H1 (cell line): ENCODE data around the gene RFPL2. TPM values are rescaled to one million over a fixed set of nuclear protein-coding genes. Genes with fewer than 3 reads are reported as not detected.

Source experiments
- CTCF ChIA-PET: fragments of 300-600 bp; sonication (Branson Sonifier 250); formaldehyde crosslinking; loops from one replicate; lab custom pipeline; 2021; ENCODE audit not compliant: partially characterized antibody; lab: Charles Lee
- POLR2A ChIA-PET: fragments of 300-600 bp; sonication (Branson Sonifier 250); formaldehyde crosslinking; loops from one replicate; lab custom pipeline; 2021; ENCODE audit warnings: inconsistent platforms; ENCODE audit not compliant: partially characterized antibody; lab: Charles Lee
- DNase-seq, 2 experiments: peaks; one replicate each; pipeline versions ENCODE4 v3.0.0 to v3.0.0-alpha.2; 2010 to 2022; ENCODE audit warnings: low spot score in 2 of 2, low read depth in 1 of 2, mixed read lengths in 1 of 2
- FAIRE-seq: peaks from 2 replicates; lab custom pipeline; 2011; peaks lifted over from hg19 to GRCh38; lab: Jason Lieb, UNC
- H2AFZ ChIP-seq: 2 replicates; pipeline ENCODE4 v1.8.1; 2012; ENCODE audit warnings: low read length, inconsistent platforms
- H2AK5ac ChIP-seq: 2 replicates; pipeline ENCODE4 v1.6.1; 2013; ENCODE audit warnings: low read depth, low read length
- H2BK120ac ChIP-seq: replicated peaks from 2 replicates; pipeline ENCODE3; 2013; ENCODE audit warnings: low read depth, low read length, inconsistent platforms
- H2BK12ac ChIP-seq: 2 replicates; pipeline ENCODE4 v1.6.1; 2013; ENCODE audit warnings: low read depth, low read length
- H2BK15ac ChIP-seq: 2 replicates; pipeline ENCODE4 v1.6.1; 2013; ENCODE audit warnings: low read length
- H2BK20ac ChIP-seq: 2 replicates; pipeline ENCODE4 v1.6.1; 2013; ENCODE audit warnings: low read length
- H2BK5ac ChIP-seq: 2 replicates; pipeline ENCODE4 v1.6.1; 2013; ENCODE audit warnings: low read depth, low read length
- H3K14ac ChIP-seq: 2 replicates; pipeline ENCODE4 v1.6.1; 2013; ENCODE audit warnings: inconsistent platforms; ENCODE audit not compliant: insufficient read length
- H3K18ac ChIP-seq: 2 replicates; pipeline ENCODE4 v1.6.1; 2013; ENCODE audit warnings: low read length; ENCODE audit errors: extremely low read depth
- H3K23ac ChIP-seq: 2 replicates; pipeline ENCODE4 v1.6.1; 2013; ENCODE audit warnings: inconsistent platforms; ENCODE audit not compliant: insufficient read length
- H3K23me2 ChIP-seq: 2 replicates; pipeline ENCODE4 v1.6.1; 2013; ENCODE audit warnings: low read depth, low read length
- H3K27ac ChIP-seq: 2 replicates; pipeline ENCODE4 v1.6.1; 2011; ENCODE audit warnings: low read depth, low read length, inconsistent platforms
- H3K27me3 ChIP-seq, 4 experiments: replicated peaks in 1 of 4; 1 replicate in 1 of 4; 2 replicates in 3 of 4; pipeline versions ENCODE4 v1.6.1 to v1.8.1; 2011 to 2013; ENCODE audit warnings: low read length in 3 of 4, mild to moderate bottlenecking in 3 of 4, inconsistent platforms in 2 of 4, mixed read lengths in 2 of 4, moderate library complexity in 1 of 4; ENCODE audit not compliant: control insufficient read depth in 3 of 4, insufficient read depth in 3 of 4; ENCODE audit errors: extremely low read depth in 1 of 4
- H3K36me3 ChIP-seq, 4 experiments: 2 replicates each; pipeline versions ENCODE4 v1.6.1 to v1.8.1; 2011 to 2013; ENCODE audit warnings: mild to moderate bottlenecking in 4 of 4, low read length in 3 of 4, moderate library complexity in 2 of 4, control low read depth in 1 of 4, inconsistent platforms in 1 of 4; ENCODE audit not compliant: insufficient read depth in 4 of 4, control insufficient read depth in 2 of 4
- H3K4ac ChIP-seq: replicated peaks from 2 replicates; pipeline ENCODE3; 2013; ENCODE audit warnings: low read length, low read depth, mixed read lengths, inconsistent platforms; ENCODE audit not compliant: insufficient read length
- H3K4me1 ChIP-seq, 4 experiments: replicated peaks in 1 of 4; 1 replicate in 1 of 4; 2 replicates in 3 of 4; pipeline versions ENCODE4 v1.6.1 to v1.8.1; 2011 to 2013; ENCODE audit warnings: low read length in 3 of 4, inconsistent platforms in 2 of 4, mixed read lengths in 1 of 4; ENCODE audit not compliant: insufficient read depth in 4 of 4, control insufficient read depth in 3 of 4
- H3K4me2 ChIP-seq, 2 experiments: 2 replicates each; pipeline versions ENCODE4 v1.6.1 to v1.8.1; 2011 to 2013; ENCODE audit warnings: low read depth in 2 of 2, low read length in 2 of 2, control low read depth in 1 of 2, inconsistent platforms in 1 of 2, mild to moderate bottlenecking in 1 of 2; ENCODE audit not compliant: insufficient read depth in 1 of 2
- H3K4me3 ChIP-seq, 4 experiments: fragments of 200-600, 300-600 bp in 1 of 4; sonication (generic), shearing (Covaris generic), sonication (Bioruptor Twin) in 1 of 4; 2 replicates each; pipeline versions ENCODE4 v1.5.1 to v1.8.1; 2011 to 2016; ENCODE audit warnings: low read length in 4 of 4, low read depth in 3 of 4, control low read depth in 2 of 4, inconsistent platforms in 2 of 4, mild to moderate bottlenecking in 2 of 4, mixed read lengths in 1 of 4, moderate library complexity in 1 of 4; ENCODE audit not compliant: insufficient read depth in 2 of 4; ENCODE audit errors: extremely low read depth in 1 of 4
- H3K56ac ChIP-seq: replicated peaks from 2 replicates; pipeline ENCODE3; 2013; ENCODE audit warnings: low read depth, mild to moderate bottlenecking, mixed read lengths, low read length, inconsistent platforms; ENCODE audit not compliant: insufficient read length
- H3K79me1 ChIP-seq: 2 replicates; pipeline ENCODE4 v1.6.1; 2013; ENCODE audit warnings: low read depth, low read length, control low read depth
- H3K79me2 ChIP-seq, 2 experiments: 2 replicates each; pipeline versions ENCODE4 v1.6.1 to v1.8.1; 2012 to 2013; ENCODE audit warnings: low read length in 2 of 2, mild to moderate bottlenecking in 2 of 2, inconsistent platforms in 1 of 2; ENCODE audit not compliant: insufficient read depth in 2 of 2, control insufficient read depth in 1 of 2
- H3K9ac ChIP-seq, 4 experiments: replicated peaks in 1 of 4; 1 replicate in 1 of 4; 2 replicates in 3 of 4; pipeline versions ENCODE4 v1.6.1 to v1.8.1; 2011 to 2013; ENCODE audit warnings: low read depth in 3 of 4, low read length in 3 of 4, control low read depth in 2 of 4, mild to moderate bottlenecking in 2 of 4, moderate library complexity in 2 of 4, inconsistent platforms in 1 of 4; ENCODE audit errors: extremely low read depth in 1 of 4
- H3K9me3 ChIP-seq, 2 experiments: 2 replicates each; pipeline versions ENCODE4 v1.6.1 to v1.8.1; 2012 to 2013; ENCODE audit warnings: mild to moderate bottlenecking in 2 of 2, moderate library complexity in 2 of 2, control low read depth in 1 of 2, inconsistent platforms in 1 of 2, low read depth in 1 of 2, low read length in 1 of 2, mixed read lengths in 1 of 2; ENCODE audit not compliant: insufficient read depth in 2 of 2
- H4K20me1 ChIP-seq, 2 experiments: replicated peaks in 1 of 2; 2 replicates each; pipeline versions ENCODE3 to v1.8.1; 2011 to 2013; ENCODE audit warnings: inconsistent platforms in 2 of 2, low read length in 2 of 2, mild to moderate bottlenecking in 1 of 2; ENCODE audit not compliant: insufficient read depth in 2 of 2, control insufficient read depth in 1 of 2
- H4K5ac ChIP-seq: 2 replicates; pipeline ENCODE4 v1.6.1; 2013; ENCODE audit warnings: low read length, low read depth, mixed read lengths, inconsistent platforms; ENCODE audit not compliant: insufficient read length
- H4K8ac ChIP-seq: 2 replicates; pipeline ENCODE4 v1.8.0; 2013; ENCODE audit warnings: mild to moderate bottlenecking, moderate library complexity, low read length, inconsistent platforms; ENCODE audit not compliant: insufficient read depth; ENCODE audit errors: extremely low read depth
- H4K91ac ChIP-seq: replicated peaks from 2 replicates; pipeline ENCODE3; 2013; ENCODE audit warnings: low read length, mixed read lengths, inconsistent platforms; ENCODE audit not compliant: insufficient read length
- ASH2L ChIP-seq: fragments of 200-600, 300-600 bp; sonication (generic); IDR thresholded peaks from one replicate; pipeline ENCODE4 v1.7.1; 2017; ENCODE audit warnings: low read length
- CEBPB ChIP-seq: IDR thresholded peaks from 2 replicates; pipeline ENCODE4 v1.6.1; 2012; ENCODE audit warnings: low read depth, low read length
- EZH2 ChIP-seq: fragments of 200-600 bp; sonication (generic); IDR thresholded peaks from 2 replicates; pipeline ENCODE4 v1.7.1; 2012; ENCODE audit warnings: low read depth, mild to moderate bottlenecking, moderate library complexity, low read length, inconsistent platforms; ENCODE audit not compliant: severe bottlenecking
- MAFK ChIP-seq: IDR thresholded peaks from 2 replicates; pipeline ENCODE4 v1.6.1; 2012; ENCODE audit warnings: low read depth, mild to moderate bottlenecking, improper control_type of control experiment, low read length
- POLR2AphosphoS5 ChIP-seq: IDR thresholded peaks from 2 replicates; pipeline ENCODE4 v1.6.1; 2011; ENCODE audit warnings: low read depth, low read length
- RAD21 ChIP-seq, 2 experiments: IDR thresholded peaks in 1 of 2; conservative IDR thresholded peaks in 1 of 2; 2 replicates each; pipeline ENCODE4 v1.6.1; 2011; ENCODE audit warnings: low read depth in 2 of 2, low read length in 2 of 2, improper control_type of control experiment in 1 of 2, inconsistent platforms in 1 of 2, mild to moderate bottlenecking in 1 of 2, moderate library complexity in 1 of 2
- RFX5 ChIP-seq: IDR thresholded peaks from 2 replicates; pipeline ENCODE4 v1.6.1; 2011; ENCODE audit warnings: low read depth, low read length, improper control_type of control experiment, borderline replicate concordance
- RNF2 ChIP-seq: fragments of 200-900, 300-1000 bp; sonication (generic); IDR thresholded peaks from 2 replicates; pipeline ENCODE4 v1.7.1; 2016; ENCODE audit warnings: borderline replicate concordance, low read depth, mild to moderate bottlenecking, antibody characterized with exemption, low read length; ENCODE audit not compliant: poor library complexity, severe bottlenecking; ENCODE audit errors: missing control alignments
- TAF7 ChIP-seq: optimal IDR thresholded peaks from 2 replicates; pipeline ENCODE3; 2011; ENCODE audit warnings: low read depth, mild to moderate bottlenecking, inconsistent platforms, low read length, moderate library complexity, borderline replicate concordance
- WGBS, 2 experiments: shearing (Covaris generic) in 1 of 2; methylation state at CpG; one replicate each; pipeline versions ENCODE4 v1.1.6 to v1.1.7; 2013 to 2015; ENCODE audit warnings: low lambda C conversion rate in 2 of 2, mixed read lengths in 2 of 2, inconsistent platforms in 1 of 2, low coverage in 1 of 2, missing lambda C conversion rate in 1 of 2; ENCODE audit not compliant: insufficient replicate concordance in 2 of 2, insufficient coverage in 1 of 2, insufficient read length in 1 of 2; ENCODE audit errors: extremely low coverage in 1 of 2, missing lambda C conversion rate in 1 of 2; 5-methylcytosine and 5-hydroxymethylcytosine counted together
- polyA plus RNA-seq, 7 experiments: library from polyadenylated mRNA; depleted of rRNA in 3 of 7; stranded (reverse) in 5 of 7; unstranded in 2 of 7; fragments of >200 nt in 5 of 7; fragments of 200-250 nt in 2 of 7; gene quantifications; 1 replicate in 5 of 7; 2 replicates in 1 of 7; 4 replicates in 1 of 7; pipeline versions ENCODE4 v1.2.1 to v1.2.3, GENCODE V29; 2011 to 2013; ENCODE audit warnings: missing spikeins in 2 of 7, mixed read lengths in 2 of 7
- total RNA-seq: library from RNA; stranded (reverse); fragmentation: NEBNext Ultra II Directional; extraction: Animal tissue kit (Norgen Biotek cat#: 25700); gene quantifications from 2 replicates; pipeline ENCODE4 v1.2.1, GENCODE V29; 2021
- TF ChIP-seq, protein P1 (sequence below), 3 experiments: IDR thresholded peaks; 1 replicate in 2 of 3; 2 replicates in 1 of 3; pipeline versions ENCODE4 v1.5.1 to v1.6.1; 2011; ENCODE audit warnings: low read length in 3 of 3, mild to moderate bottlenecking in 3 of 3, inconsistent platforms in 2 of 3, low read depth in 1 of 3, moderate library complexity in 1 of 3; ENCODE audit not compliant: insufficient read depth in 1 of 3; ENCODE audit errors: control extremely low read depth in 1 of 3

The RFPL2 gene
- total and polyA plus RNA-seq, 2 of the 8 experiments (the other 6 are each of a cell fraction or from before 2014, with no cell fraction given): 0.15 to 0.19 TPM

DNA sequence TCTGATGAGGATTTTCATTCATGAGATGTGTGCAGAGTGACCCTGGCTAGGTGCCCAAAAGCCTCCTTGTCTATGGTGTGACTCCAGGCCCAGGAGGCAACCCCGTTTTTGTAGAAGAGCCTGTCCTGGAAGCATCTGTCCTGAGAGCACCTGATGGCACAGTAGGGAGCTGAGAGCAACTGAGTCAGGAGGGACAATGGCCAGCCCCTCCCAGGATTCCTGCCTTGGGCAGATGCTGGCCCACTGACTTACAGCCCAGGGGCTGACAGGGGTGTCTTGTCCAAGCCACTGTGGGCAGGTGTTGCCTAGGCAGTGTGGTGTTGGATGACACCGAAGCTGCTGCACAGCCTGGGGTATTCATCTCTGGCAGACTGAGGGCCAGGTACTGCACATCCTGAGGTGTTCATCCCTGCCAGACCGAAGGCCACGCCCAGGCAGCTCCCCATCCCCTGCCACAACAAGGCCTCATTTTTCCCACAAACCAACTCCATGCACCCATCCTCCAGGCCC lies 3.2 kb upstream of the RFPL2 start:
- POLR2A ChIA-PET: interaction anchor here (1.1 kb wide), 1 partner anchor 50 kb away, joined by 4 read pairs; no protein-coding TSS in a partner anchor
- FAIRE-seq: no peak
- Histone ChIP-seq H3K79me2 (no peaks in the 10 kb centered on the region), H4K5ac (no peak overlapping the region), H2AK5ac (no peak overlapping the region), H3K9ac (no peak overlapping the region), H4K91ac (no peak overlapping the region), H3K9me3 (no peaks in the 10 kb centered on the region), H3K36me3 (no peaks in the 10 kb centered on the region), H3K14ac (no peak overlapping the region), H2BK15ac (no peak overlapping the region), H3K18ac (no peak overlapping the region; the same call in 1 of the 2 replicates), H2BK20ac (no peak overlapping the region), H3K56ac (no peak overlapping the region), H2AFZ (no peak overlapping the region), H3K27ac (no peak overlapping the region), H3K4me2 (no peak overlapping the region), H2BK12ac (no peak overlapping the region), H4K8ac (no peak overlapping the region), H2BK120ac (no peak overlapping the region), H2BK5ac (no peak overlapping the region), H3K27me3 (peaks cover 14 to 34% (median 29%) of the 10 kb centered on the region in 4 experiments), H3K23me2 (peaks cover 19% of the 10 kb centered on the region), H4K20me1 (peaks cover 0 to 4% of the 10 kb centered on the region in 2 experiments), H3K4me1 (peaks cover 0 to 24% (median 16%) of the 10 kb centered on the region in 4 experiments; a peak in 5 of 7 replicates), H3K79me1 (no peaks in the 10 kb centered on the region), H3K4ac (peak overlapping the region; percentile 70), H3K4me3 (no peak overlapping the region), H3K23ac (no peak overlapping the region)
- CTCF ChIA-PET: interaction anchor here (0.7 to 3.8 kb wide), 13 partner anchors 13 to 247 kb away, joined by 3 to 22 read pairs (median 3); partner anchors contain the start of gene RTCB
- 89% methylated on average over 4 of the region's 4 CpGs; no CpG with 5 or more reads in 1 of the 2 experiments for WGBS, 2 experiments
- DNase-seq: no peak
- TF ChIP-seq RNF2 (no peak), RFX5 (no peak), TAF7 (no peak), CEBPB (no peak), POLR2AphosphoS5 (no peak), MAFK (no peak), ASH2L (no peak), RAD21 (IDR thresholded peaks at IDR 0.05 in 1 of 2, conservative IDR thresholded peaks at IDR 0.05 in 1 of 2; ENCODE audit: low read depth in 2 of 2, low read length in 2 of 2) (no peak), EZH2 (no peak)
- TF ChIP-seq, protein P1, sequence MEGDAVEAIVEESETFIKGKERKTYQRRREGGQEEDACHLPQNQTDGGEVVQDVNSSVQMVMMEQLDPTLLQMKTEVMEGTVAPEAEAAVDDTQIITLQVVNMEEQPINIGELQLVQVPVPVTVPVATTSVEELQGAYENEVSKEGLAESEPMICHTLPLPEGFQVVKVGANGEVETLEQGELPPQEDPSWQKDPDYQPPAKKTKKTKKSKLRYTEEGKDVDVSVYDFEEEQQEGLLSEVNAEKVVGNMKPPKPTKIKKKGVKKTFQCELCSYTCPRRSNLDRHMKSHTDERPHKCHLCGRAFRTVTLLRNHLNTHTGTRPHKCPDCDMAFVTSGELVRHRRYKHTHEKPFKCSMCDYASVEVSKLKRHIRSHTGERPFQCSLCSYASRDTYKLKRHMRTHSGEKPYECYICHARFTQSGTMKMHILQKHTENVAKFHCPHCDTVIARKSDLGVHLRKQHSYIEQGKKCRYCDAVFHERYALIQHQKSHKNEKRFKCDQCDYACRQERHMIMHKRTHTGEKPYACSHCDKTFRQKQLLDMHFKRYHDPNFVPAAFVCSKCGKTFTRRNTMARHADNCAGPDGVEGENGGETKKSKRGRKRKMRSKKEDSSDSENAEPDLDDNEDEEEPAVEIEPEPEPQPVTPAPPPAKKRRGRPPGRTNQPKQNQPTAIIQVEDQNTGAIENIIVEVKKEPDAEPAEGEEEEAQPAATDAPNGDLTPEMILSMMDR (IDR thresholded peaks at IDR 0.05; ENCODE audit: control extremely low read depth in 1 of 3, insufficient read depth in 1 of 3, low read depth in 1 of 3, low read length in 3 of 3): no peak
